NCI-H460 (cell line): Measurements from ENCODE around the gene ZNF524. TPM values are rescaled to one million over a fixed set of nuclear protein-coding genes. Genes with fewer than 3 reads are reported as not detected.

Source experiments
- DNase-seq: peaks from one replicate; pipeline ENCODE4 v3.0.0-alpha.2; 2016; ENCODE audit warnings: low read depth; ENCODE audit errors: extremely low read depth
- total RNA-seq: library from RNA; depleted of rRNA; stranded (reverse); fragments of >200 nt; shearing (Covaris generic); gene quantifications from 2 replicates; pipeline ENCODE4 v1.2.3, GENCODE V29; 2014

ZNF524 gene
- total RNA-seq, 1 experiment from 2014 or later = 16.5 TPM

DNA sequence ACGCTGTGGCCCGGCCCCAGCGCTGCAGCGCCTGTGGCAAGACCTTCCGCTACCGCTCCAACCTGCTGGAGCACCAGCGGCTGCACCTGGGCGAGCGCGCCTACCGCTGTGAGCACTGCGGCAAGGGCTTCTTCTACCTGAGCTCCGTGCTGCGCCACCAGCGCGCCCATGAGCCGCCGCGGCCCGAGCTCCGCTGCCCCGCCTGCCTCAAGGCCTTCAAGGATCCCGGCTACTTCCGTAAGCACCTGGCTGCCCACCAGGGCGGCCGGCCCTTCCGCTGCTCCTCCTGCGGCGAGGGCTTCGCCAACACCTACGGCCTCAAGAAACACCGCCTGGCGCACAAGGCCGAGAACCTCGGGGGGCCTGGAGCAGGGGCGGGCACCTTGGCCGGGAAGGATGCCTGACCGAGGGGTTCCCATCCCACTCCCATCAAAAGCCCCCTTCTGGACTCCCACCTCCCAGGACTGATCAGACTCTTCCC lies 16.3 kb downstream of the ZNF524 start:
- no peak for DNase-seq

DNA sequence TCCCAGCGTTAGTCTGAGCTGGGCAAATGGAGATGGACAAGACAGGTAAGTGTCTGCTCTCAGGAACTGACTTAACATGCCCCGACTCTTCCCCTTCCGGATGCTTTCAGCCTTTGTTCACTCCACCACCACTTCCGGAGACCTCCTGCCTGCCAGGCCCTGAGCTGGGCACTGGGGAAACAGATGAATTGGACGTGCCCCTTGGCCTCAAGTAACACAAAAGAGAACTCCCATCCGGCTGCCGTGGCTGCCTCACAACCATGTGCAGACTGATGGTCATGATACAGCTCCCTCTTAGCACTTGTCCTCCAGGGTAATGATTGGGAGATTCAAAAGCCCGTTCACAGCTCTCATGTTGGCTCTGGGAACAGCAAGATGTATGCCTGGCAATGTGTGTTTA lies 17.3 kb downstream of the ZNF524 start:
- no peak for DNase-seq

GRCh38 chr19:55618426-55618825 lies 18.3 kb downstream of the ZNF524 start:
- no peak for DNase-seq

- DNase-seq = no peak
Observed at GRCh38 chr19:55619286-55619685, 19.2 kb downstream of the ZNF524 start.

DNA sequence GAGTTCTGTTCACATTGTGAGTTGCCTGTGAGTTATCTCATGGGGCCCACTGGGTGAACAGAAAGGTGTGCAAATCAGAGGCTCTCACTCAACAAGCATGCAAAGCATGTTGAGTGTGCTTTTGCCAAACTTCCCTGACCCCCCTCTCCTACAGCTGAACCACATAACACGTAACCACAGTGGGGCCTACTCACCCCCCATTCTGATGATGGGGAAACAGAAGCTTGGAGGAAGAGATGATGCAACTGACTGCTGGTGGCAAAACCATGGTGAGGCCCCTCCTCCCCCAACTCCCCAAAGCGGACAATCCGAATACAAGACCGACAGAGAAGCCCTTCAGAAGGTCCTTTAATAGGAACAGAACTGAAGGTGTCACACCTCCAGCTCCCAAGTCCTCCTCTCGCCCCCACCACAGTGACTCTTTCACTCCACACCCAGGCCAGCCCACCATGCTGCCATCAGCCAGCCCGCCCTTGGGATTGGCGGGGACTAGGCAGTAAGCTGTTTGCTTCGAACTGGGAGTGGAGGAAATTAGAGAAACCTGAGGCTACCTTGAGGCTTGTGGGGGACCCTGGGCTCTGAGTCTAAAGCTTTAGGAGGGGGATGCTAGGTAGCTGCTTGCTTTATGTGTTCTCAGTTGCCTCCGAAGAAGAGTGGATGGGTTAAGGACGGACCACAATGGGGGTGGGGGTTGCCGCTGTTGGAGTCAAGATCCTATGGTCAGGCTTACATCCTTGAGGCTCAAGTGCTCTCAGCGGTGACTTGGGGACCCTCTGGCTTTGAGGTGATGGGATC lies 20.5 kb downstream of the ZNF524 start:
- no peak for DNase-seq

GRCh38 chr19:55621205-55621672 lies 21.2 kb downstream of the ZNF524 start:
- no peak for DNase-seq

DNA sequence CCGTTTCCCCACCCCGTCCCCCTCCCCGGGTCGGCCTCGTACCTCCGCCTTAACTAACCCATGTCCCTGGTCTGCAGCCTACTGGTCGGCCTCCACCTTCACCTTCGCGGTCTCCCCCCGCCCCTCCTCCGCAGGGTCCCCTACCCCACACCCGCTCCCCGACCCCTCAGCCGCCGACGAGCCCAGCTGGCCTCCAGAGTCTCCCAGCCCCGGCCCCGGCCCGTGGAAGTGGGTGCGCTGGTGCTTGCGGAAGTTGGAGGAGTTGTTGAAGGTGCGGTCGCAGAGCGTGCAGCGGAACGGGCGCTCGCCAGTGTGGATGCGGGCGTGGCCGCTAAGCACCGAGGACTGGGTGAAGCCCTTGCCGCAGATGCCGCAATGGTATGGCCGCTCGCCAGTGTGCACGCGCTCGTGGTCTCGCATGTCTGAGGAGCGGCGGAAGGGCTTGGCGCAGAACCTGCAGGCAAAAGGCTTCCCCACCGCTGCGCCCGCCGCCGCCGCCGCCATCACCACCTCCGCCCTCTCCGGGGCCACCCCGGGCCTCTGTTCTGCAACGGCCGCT lies 21.7 kb downstream of the ZNF524 start:
- no peak for DNase-seq

GRCh38 chr19:55622242-55622969 lies 22.3 kb downstream of the ZNF524 start:
- no peak for DNase-seq

DNA sequence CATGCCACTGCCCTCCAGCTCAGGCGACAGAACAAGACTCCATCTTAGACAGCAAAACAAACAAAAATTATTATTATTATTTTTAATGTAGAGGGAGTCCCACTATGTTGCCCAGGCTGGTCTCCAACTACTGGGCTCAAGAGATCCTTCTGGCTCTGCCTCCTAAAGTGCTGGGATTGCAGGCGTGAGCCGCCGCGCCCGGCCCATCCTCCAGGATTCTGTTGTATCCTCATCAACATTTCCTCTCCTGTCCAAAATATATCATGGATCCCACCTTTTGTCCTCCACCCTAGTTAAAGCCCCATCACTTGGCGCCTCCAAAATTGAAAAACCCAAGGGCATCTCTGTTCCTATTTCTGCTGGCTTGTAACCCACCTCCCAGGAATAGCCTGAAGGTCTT lies 23.0 kb downstream of the ZNF524 start:
- DNase-seq = no peak

- no peak for DNase-seq
Observed at GRCh38 chr19:55623561-55623960, 23.5 kb downstream of the ZNF524 start.

DNA sequence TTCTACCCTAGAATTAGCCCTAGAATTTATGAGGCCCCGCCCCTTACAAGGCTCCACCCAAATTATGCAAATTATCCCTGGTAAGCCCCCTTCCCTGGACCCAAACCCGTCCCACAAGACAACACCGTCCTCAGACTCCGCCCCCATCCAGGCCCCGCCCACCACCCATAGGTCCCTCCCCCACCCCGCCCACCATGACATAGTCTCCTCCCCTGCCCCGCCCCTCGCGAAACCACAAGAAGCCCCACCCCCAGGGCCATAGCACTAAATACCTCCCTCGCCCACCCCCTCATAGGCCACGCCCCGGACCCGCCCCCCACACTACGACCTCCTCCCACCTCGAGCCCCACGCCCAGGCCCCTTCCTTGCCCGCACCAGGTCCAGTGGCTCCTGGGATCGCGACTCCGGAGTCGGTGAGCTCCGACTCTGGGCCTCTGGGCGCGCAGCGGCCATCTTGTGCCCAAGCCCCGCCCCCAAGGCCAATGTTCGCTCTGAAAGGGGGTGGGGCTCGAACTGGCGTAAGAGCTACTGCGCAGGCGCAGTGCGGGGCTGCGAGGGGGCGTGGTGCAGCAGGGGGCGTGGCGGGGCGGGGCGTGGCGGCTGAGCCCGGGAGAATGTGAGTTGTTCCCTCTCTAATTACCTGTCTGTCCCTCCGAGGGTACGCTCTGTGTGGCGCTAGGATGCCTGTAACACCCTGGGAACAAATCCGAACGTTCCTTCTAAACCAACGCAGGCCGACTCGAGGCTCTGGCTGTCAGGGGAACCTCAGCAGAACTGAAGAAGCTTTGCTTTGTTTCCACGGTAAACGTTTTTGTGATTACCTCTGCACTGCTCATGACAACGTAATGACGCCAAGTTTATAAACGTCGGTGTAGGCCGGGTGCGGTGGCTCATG lies 24.3 kb downstream of the ZNF524 start, which contains the start of gene ZNF784:
Gene ZNF784, minus strand, starts transcription at position 458 of the 895 bp plus-strand sequence. Its CDS starts 5 bp downstream, at position 453.
- peak; percentile 82 for DNase-seq

GRCh38 chr19:55625004-55625326 lies 24.9 kb downstream of the ZNF524 start:
- no peak for DNase-seq

GRCh38 chr19:55626350-55626749 lies 26.3 kb downstream of the ZNF524 start:
- DNase-seq = no peak

- DNase-seq = peak; percentile 85
Observed at GRCh38 chr19:55632463-55632834, 32.4 kb downstream of the ZNF524 start.

- no peak for DNase-seq
Observed at GRCh38 chr19:55633861-55634260, 33.8 kb downstream of the ZNF524 start.

- no peak for DNase-seq
Observed at GRCh38 chr19:55635334-55635717, 35.2 kb downstream of the ZNF524 start.

GRCh38 chr19:55635856-55636440 lies 35.9 kb downstream of the ZNF524 start:
- no peak for DNase-seq

GRCh38 chr19:55636723-55637122 lies 36.6 kb downstream of the ZNF524 start:
- DNase-seq = no peak

GRCh38 chr19:55637534-55637933 lies 37.4 kb downstream of the ZNF524 start:
- no peak for DNase-seq

DNA sequence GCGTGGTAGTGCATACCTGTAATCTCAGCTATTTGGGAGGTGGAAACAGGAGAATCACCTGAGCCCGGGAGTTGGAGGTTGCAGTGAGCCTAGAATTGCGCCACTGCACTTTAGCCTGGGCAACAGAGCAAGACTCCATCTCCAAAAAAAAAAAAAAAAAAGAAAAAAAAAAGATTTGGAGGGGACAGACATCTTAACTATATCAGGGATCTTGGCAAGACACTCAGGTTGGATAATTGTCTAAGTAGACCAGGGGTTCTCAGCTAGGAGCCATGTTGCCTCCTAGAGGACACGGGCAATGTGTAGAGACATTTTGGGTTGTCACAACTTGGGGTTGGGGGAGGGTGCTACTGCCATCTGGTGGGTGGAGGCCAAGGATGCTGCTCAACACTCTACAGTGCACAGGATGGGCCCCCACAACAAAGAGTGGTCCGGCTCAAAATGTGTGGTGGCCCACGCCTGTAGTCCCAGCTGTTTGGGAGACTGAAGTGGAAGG lies 38.8 kb downstream of the ZNF524 start:
- peak; percentile 60 for DNase-seq
